Upper lobe of left lung (tissue), 4 donors: ENCODE data around the gene AGR2.

Experiments
- EP300 ChIP-seq, 4 donors: sonication (generic); formaldehyde crosslinking; IDR thresholded peaks; one replicate each; pipeline ENCODE4 v1.5.1; 2017; ENCODE audit warnings: antibody characterized with exemption in 4 of 4, control low read depth in 2 of 4
- POLR2A ChIP-seq, 4 donors: fragments of 450-650 bp; IDR thresholded peaks; one replicate each; pipeline ENCODE4 v1.5.1; 2016 to 2017; ENCODE audit warnings: antibody characterized with exemption in 4 of 4, mild to moderate bottlenecking in 2 of 4
- POLR2AphosphoS5 ChIP-seq, 2 donors: sonication (generic); formaldehyde crosslinking; IDR thresholded peaks; one replicate each; pipeline ENCODE4 v1.5.1; 2017; ENCODE audit warnings: antibody characterized with exemption in 2 of 2
- TF ChIP-seq, protein P1 (sequence below), 6 experiments: fragments of 450-650 bp in 4 of 6; fragments of 200-600 bp in 2 of 6; sonication (generic) in 2 of 6; IDR thresholded peaks; one replicate each; pipeline ENCODE4 v1.5.1; 2016 to 2019; ENCODE audit warnings: antibody characterized with exemption in 6 of 6

DNA sequence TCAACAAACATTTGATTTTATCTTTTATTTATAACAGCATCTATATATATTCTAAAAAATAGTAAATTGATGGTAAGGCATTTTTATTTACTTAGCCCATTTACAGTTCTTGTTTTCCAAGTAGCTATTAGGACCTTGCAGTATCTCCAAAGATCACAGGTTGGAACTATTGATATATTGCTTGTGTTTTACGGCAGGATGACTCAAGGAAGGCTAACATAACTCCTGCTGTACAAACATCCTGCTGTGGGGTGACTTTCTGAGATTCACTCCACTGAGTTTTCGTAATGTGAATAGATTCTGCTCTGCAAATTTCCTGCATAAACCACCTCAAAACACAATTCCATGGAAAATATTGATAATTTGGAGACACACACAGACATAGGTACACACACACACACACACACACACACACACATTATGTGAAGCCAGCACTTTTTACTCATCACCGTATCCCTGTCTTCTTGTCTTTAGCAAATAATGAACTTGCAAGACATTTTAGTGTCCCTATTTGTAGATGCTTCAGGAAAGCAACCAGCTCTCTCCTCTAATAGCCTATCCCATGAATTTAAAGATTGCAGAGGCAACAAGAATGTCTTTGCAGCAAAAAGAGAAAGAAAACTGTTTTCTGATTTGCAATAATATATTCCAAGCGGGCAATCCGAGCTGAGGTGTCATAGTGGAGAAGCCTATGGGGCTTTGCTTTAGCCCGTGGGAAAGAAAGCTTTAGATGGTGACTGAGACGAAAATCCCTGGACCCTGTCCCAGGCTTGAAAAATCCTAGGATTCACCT, 722 bp downstream of the AGR2 start:
- TF ChIP-seq, protein P1, sequence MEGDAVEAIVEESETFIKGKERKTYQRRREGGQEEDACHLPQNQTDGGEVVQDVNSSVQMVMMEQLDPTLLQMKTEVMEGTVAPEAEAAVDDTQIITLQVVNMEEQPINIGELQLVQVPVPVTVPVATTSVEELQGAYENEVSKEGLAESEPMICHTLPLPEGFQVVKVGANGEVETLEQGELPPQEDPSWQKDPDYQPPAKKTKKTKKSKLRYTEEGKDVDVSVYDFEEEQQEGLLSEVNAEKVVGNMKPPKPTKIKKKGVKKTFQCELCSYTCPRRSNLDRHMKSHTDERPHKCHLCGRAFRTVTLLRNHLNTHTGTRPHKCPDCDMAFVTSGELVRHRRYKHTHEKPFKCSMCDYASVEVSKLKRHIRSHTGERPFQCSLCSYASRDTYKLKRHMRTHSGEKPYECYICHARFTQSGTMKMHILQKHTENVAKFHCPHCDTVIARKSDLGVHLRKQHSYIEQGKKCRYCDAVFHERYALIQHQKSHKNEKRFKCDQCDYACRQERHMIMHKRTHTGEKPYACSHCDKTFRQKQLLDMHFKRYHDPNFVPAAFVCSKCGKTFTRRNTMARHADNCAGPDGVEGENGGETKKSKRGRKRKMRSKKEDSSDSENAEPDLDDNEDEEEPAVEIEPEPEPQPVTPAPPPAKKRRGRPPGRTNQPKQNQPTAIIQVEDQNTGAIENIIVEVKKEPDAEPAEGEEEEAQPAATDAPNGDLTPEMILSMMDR (IDR thresholded peaks at IDR 0.05): no peak
- TF ChIP-seq POLR2A (IDR thresholded peaks at IDR 0.05) (no peak), POLR2AphosphoS5 (IDR thresholded peaks at IDR 0.05) (no peak), EP300 (IDR thresholded peaks at IDR 0.05) (no peak)
